Subcutaneous abdominal adipose tissue (tissue), 5 donors: ENCODE measurements around the gene CCDC175.

Experiments used
- H3K27ac ChIP-seq: one replicate; pipeline ENCODE4 v1.7.0; 2013; ENCODE audit warnings: low read depth, mild to moderate bottlenecking, inconsistent platforms, low read length, moderate library complexity
- H3K27me3 ChIP-seq, 5 donors: one replicate each; pipeline ENCODE4 v1.7.0; 2013; ENCODE audit warnings: low read length in 5 of 5, inconsistent platforms in 1 of 5; ENCODE audit not compliant: control insufficient read depth in 5 of 5, insufficient read depth in 4 of 5
- H3K36me3 ChIP-seq, 5 donors: one replicate each; pipeline ENCODE4 v1.7.0; 2013; ENCODE audit warnings: low read length in 5 of 5; ENCODE audit not compliant: control insufficient read depth in 5 of 5, insufficient read depth in 5 of 5
- H3K4me1 ChIP-seq, 5 donors: one replicate each; pipeline ENCODE4 v1.7.0; 2013; ENCODE audit warnings: low read length in 5 of 5, mild to moderate bottlenecking in 3 of 5, moderate library complexity in 1 of 5; ENCODE audit not compliant: control insufficient read depth in 5 of 5, insufficient read depth in 5 of 5
- H3K4me3 ChIP-seq, 5 donors: one replicate each; pipeline ENCODE4 v1.7.0; 2013; ENCODE audit warnings: low read length in 5 of 5, low read depth in 1 of 5
- H3K9ac ChIP-seq, 5 donors: one replicate each; pipeline ENCODE4 v1.7.0; 2013; ENCODE audit warnings: low read length in 5 of 5, mild to moderate bottlenecking in 4 of 5, moderate library complexity in 3 of 5
- H3K9me3 ChIP-seq, 5 donors: one replicate each; pipeline ENCODE4 v1.7.0; 2013; ENCODE audit warnings: low read length in 5 of 5; ENCODE audit not compliant: control insufficient read depth in 5 of 5
- donor health status: healthy.
- donor health status: healthy.
- donor health status: healthy.
- donor health status: healthy.
- donor health status: healthy.

CCDC175 gene

GRCh38 chr14:59484639-59485175 is 91.9 kb downstream of the CCDC175 start:
- H3K27ac ChIP-seq = peak overlapping the region; percentile 95
- peak overlapping the region; percentile 83 to 98 (median 92) for H3K4me3 ChIP-seq
- H3K4me1 ChIP-seq = peaks cover 0 to 62% (median 59%) of the 10 kb centered on the region in 5 donors
- H3K9ac ChIP-seq = peak overlapping the region; percentile 78 to 94 (median 90)
- H3K36me3 ChIP-seq = peaks cover 9 to 20% (median 13%) of the 10 kb centered on the region in 5 donors
- H3K9me3 ChIP-seq = no peaks in the 10 kb centered on the region
- no peaks in the 10 kb centered on the region for H3K27me3 ChIP-seq

- peak within 1 kb of the TSS; percentile 95 for H3K27ac ChIP-seq
- peak within 1 kb of the TSS; percentile 83 to 98 (median 92) for H3K4me3 ChIP-seq
- H3K9ac ChIP-seq = peak within 1 kb of the TSS; percentile 78 to 94 (median 90)
- no peaks in the 10 kb centered on the region for H3K27me3 ChIP-seq
- peaks cover 0 to 61% (median 59%) of the 10 kb centered on the region in 5 donors for H3K4me1 ChIP-seq
- H3K36me3 ChIP-seq = peaks cover 4 to 18% (median 8%) of the 10 kb centered on the region in 5 donors
- H3K9me3 ChIP-seq = no peaks in the 10 kb centered on the region
These were observed 92.6 kb downstream of the CCDC175 start, which contains the start of the genes JKAMP and L3HYPDH for GRCh38 chr14:59483819-59484638. JKAMP (plus strand) TSS chr14:59484517; CDS start chr14:59484590, 73 bp downstream. L3HYPDH (minus strand) TSS chr14:59484408; CDS start chr14:59484316, 92 bp downstream.

DNA sequence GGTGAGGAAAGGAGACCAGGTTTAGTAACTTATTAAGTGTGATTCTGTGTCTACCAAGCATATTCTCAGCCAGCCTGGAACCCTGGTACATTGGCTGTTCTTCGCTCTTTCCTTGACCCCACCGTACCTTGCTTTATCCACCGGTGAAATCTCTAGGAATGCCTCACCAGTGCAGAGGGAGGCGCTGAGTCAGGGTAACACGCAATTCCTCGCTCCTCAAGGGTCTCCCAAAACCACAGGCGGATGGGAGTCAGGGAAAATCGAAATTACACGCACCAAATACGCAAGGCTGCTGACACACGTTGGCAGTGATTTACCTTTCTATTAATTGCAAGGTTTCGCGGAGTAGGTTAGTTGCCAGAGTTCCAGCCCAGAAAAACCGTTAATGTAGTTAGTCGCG is 93.2 kb downstream of the CCDC175 start:
- Histone ChIP-seq H3K36me3 (peaks cover 0 to 12% (median 3%) of the 10 kb centered on the region in 5 donors), H3K27ac (peak overlapping the region; percentile 95), H3K9me3 (no peaks in the 10 kb centered on the region), H3K9ac (peak overlapping the region; percentile 16 to 90 (median 78)), H3K4me1 (peaks cover 0 to 58% (median 56%) of the 10 kb centered on the region in 5 donors), H3K27me3 (no peaks in the 10 kb centered on the region), H3K4me3 (peak overlapping the region; percentile 83 to 98 (median 91))

- Histone ChIP-seq H3K4me3 (peak overlapping the region; percentile 83 to 98 (median 91)), H3K27ac (peak overlapping the region; percentile 95), H3K27me3 (no peaks in the 10 kb centered on the region), H3K4me1 (peaks cover 0 to 58% (median 53%) of the 10 kb centered on the region in 5 donors), H3K9me3 (no peaks in the 10 kb centered on the region), H3K36me3 (peaks cover 0 to 12% (median 3%) of the 10 kb centered on the region in 5 donors), H3K9ac (peak overlapping the region; percentile 16 to 90 (median 78))
These were observed 93.9 kb downstream of the CCDC175 start for GRCh38 chr14:59482541-59483331.

DNA sequence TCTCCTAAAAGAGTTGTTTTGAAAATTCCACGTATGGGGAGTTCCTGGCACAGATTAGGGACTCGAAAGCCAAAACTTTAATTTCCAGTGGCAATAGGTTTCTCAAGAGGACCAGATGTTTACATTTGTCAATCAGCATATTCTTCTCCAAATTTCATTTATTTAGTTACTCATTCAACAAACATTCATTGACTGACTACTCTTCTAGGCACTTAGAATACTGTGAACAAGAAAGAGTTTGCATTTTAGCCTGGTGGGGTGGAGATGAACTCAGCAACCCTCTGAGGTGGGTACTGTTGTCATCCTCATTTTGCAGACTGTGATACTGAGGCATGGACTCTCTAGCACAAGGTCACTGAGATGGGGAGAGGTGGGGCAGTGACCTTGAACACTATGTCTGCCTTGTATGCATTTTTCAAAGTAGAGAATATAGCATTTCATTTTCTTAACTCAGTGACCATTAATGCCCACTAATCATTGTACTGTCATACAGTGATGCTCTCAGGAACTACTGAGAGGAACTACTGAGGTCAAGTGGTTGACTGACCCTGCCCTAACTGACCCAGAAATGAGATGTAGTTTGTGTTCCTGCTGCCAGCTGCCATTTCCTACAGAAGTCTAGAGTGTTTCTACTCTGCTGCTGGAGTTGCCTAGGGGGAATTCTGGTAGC is 94.6 kb downstream of the CCDC175 start:
- no peaks in the 10 kb centered on the region for H3K27me3 ChIP-seq
- H3K9ac ChIP-seq = peak overlapping the region in 4 of 5 donors; percentile 74 to 90 (median 83)
- H3K36me3 ChIP-seq = peaks cover 0 to 12% (median 3%) of the 10 kb centered on the region in 5 donors
- H3K4me3 ChIP-seq = peak overlapping the region; percentile 28 to 98 (median 55)
- peak overlapping the region; percentile 95 for H3K27ac ChIP-seq
- peaks cover 0 to 56% (median 53%) of the 10 kb centered on the region in 5 donors for H3K4me1 ChIP-seq
- H3K9me3 ChIP-seq = no peaks in the 10 kb centered on the region

GRCh38 chr14:59481407-59481806 is 95.2 kb downstream of the CCDC175 start:
- H3K27ac ChIP-seq = peak overlapping the region; percentile 43
- peak overlapping the region in 1 of 5 donors; percentile 12 for H3K9ac ChIP-seq
- H3K4me3 ChIP-seq = no peak overlapping the region
- no peaks in the 10 kb centered on the region for H3K27me3 ChIP-seq
- no peaks in the 10 kb centered on the region for H3K9me3 ChIP-seq
- peaks cover 1 to 15% (median 7%) of the 10 kb centered on the region in 5 donors for H3K36me3 ChIP-seq
- H3K4me1 ChIP-seq = peaks cover 0 to 56% (median 50%) of the 10 kb centered on the region in 5 donors

DNA sequence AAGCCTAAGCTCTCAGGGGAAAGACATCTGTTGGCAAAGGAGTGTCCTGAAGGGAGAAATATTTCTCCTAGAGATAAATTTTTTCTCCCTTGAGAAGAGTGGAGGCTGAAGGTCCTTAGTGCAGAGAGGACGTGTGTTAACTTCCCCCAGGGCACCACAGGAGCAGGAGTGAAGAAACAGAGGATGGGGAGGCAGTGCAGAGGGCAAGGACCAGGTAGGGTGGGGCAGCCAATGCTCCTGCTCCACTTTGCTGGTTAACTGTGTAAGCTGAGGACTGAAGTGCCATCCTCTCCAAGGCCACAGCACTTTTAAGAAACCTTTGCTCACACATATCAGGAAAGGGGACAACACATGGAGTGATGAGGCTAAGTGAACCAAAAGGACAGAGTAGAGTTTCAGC is 96.4 kb downstream of the CCDC175 start:
- peaks cover 9 to 24% (median 15%) of the 10 kb centered on the region in 5 donors for H3K36me3 ChIP-seq
- no peak overlapping the region for H3K9ac ChIP-seq
- peak overlapping the region; percentile 43 for H3K27ac ChIP-seq
- H3K27me3 ChIP-seq = no peaks in the 10 kb centered on the region
- peaks cover 0 to 44% (median 38%) of the 10 kb centered on the region in 5 donors for H3K4me1 ChIP-seq
- no peaks in the 10 kb centered on the region for H3K9me3 ChIP-seq
- no peak overlapping the region for H3K4me3 ChIP-seq

DNA sequence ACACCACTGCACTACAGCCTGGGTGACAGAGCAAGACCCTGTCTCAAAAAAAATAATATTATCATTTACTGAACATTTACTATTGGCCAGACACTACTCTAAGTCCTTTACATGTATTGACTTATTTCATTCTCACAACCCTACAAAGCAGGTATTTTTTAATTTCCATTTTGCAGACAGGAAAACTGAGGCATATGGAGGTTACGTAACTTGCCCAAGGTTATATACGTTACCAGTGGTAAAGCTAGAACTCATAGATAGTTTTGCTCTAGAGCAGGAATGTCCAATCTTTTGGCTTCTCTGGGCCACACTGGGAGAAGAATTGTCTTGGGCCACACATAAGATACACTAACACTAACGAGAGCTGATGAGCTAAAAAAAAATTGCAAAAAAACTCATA is 98.1 kb downstream of the CCDC175 start:
- Histone ChIP-seq H3K9ac (no peak overlapping the region), H3K27ac (no peak overlapping the region), H3K4me1 (peaks cover 0 to 37% (median 33%) of the 10 kb centered on the region in 5 donors), H3K27me3 (no peaks in the 10 kb centered on the region), H3K4me3 (no peak overlapping the region), H3K9me3 (no peaks in the 10 kb centered on the region), H3K36me3 (peaks cover 21 to 38% (median 27%) of the 10 kb centered on the region in 5 donors)

GRCh38 chr14:59475709-59476108 is 100.9 kb downstream of the CCDC175 start:
- Histone ChIP-seq H3K9me3 (no peaks in the 10 kb centered on the region), H3K36me3 (peaks cover 28 to 58% (median 42%) of the 10 kb centered on the region in 5 donors), H3K4me3 (no peak overlapping the region), H3K27me3 (no peaks in the 10 kb centered on the region), H3K27ac (no peak overlapping the region), H3K4me1 (peaks cover 0 to 10% (median 9%) of the 10 kb centered on the region in 5 donors), H3K9ac (no peak overlapping the region)
